NCI-H82 treated with DMSO at 0.1 percent for 48 hours (cell line): ENCODE results near the gene CERS6.
"Not testable (repeated sequence)": the region's sequence is repeated elsewhere in the genome, so short reads cannot be mapped to it uniquely, and the experiment has no call there.

ENCODE experiments used
- DNase-seq: peaks from one replicate; lab custom pipeline; 2025; ENCODE audit not compliant: unreplicated experiment; lab: John Stamatoyannopoulos, UW

CERS6 gene

GRCh38 chr2:168466834-168467565 lies 10.9 kb downstream of the CERS6 start:
- no peak for DNase-seq

- DNase-seq = no peak
Measured at GRCh38 chr2:168467729-168468128, 11.7 kb downstream of the CERS6 start.

- no peak for DNase-seq
Measured at GRCh38 chr2:168468354-168468753, 12.3 kb downstream of the CERS6 start.

- no peak for DNase-seq
Measured at GRCh38 chr2:168469281-168469988, 13.4 kb downstream of the CERS6 start.

GRCh38 chr2:168470320-168471162 lies 14.5 kb downstream of the CERS6 start:
- DNase-seq = peak; percentile 99

GRCh38 chr2:168471163-168471475 lies 15.0 kb downstream of the CERS6 start:
- no peak for DNase-seq

- DNase-seq = no peak
Measured at GRCh38 chr2:168475636-168476035, 19.6 kb downstream of the CERS6 start.

- DNase-seq = peak; percentile 58
Measured at GRCh38 chr2:168478206-168478605, 22.1 kb downstream of the CERS6 start.

- no peak for DNase-seq
Measured at GRCh38 chr2:168480356-168480755, 24.3 kb downstream of the CERS6 start.

- DNase-seq = no peak
Measured at GRCh38 chr2:168480825-168481585, 24.9 kb downstream of the CERS6 start.

GRCh38 chr2:168482269-168482668 lies 26.2 kb downstream of the CERS6 start:
- DNase-seq = no peak

GRCh38 chr2:168482952-168483831 lies 27.1 kb downstream of the CERS6 start:
- DNase-seq = no peak

- no peak for DNase-seq
Measured at GRCh38 chr2:168486477-168486876, 30.4 kb downstream of the CERS6 start.

GRCh38 chr2:168490015-168490874 lies 34.2 kb downstream of the CERS6 start:
- peak; percentile 22 for DNase-seq

- no peak for DNase-seq
Measured at GRCh38 chr2:168490946-168491605, 35.0 kb downstream of the CERS6 start.

- DNase-seq = not testable (repeated sequence)
Measured at GRCh38 chr2:168491728-168492127, 35.7 kb downstream of the CERS6 start.

- not testable (repeated sequence) for DNase-seq
Measured at GRCh38 chr2:168493219-168493618, 37.1 kb downstream of the CERS6 start.

- DNase-seq = no peak
Measured at GRCh38 chr2:168494190-168494711, 38.2 kb downstream of the CERS6 start.
